HG03521 (cell line): ENCODE measurements around the gene PCDH9.

Source experiments
- ATAC-seq: cut with Tn5 transposase; IDR thresholded peaks from one replicate; pipeline ENCODE4 v1.9.1; 2021; ENCODE audit warnings: mild to moderate bottlenecking, moderate library complexity; ENCODE audit not compliant: unreplicated experiment

The PCDH9 gene, protein sequence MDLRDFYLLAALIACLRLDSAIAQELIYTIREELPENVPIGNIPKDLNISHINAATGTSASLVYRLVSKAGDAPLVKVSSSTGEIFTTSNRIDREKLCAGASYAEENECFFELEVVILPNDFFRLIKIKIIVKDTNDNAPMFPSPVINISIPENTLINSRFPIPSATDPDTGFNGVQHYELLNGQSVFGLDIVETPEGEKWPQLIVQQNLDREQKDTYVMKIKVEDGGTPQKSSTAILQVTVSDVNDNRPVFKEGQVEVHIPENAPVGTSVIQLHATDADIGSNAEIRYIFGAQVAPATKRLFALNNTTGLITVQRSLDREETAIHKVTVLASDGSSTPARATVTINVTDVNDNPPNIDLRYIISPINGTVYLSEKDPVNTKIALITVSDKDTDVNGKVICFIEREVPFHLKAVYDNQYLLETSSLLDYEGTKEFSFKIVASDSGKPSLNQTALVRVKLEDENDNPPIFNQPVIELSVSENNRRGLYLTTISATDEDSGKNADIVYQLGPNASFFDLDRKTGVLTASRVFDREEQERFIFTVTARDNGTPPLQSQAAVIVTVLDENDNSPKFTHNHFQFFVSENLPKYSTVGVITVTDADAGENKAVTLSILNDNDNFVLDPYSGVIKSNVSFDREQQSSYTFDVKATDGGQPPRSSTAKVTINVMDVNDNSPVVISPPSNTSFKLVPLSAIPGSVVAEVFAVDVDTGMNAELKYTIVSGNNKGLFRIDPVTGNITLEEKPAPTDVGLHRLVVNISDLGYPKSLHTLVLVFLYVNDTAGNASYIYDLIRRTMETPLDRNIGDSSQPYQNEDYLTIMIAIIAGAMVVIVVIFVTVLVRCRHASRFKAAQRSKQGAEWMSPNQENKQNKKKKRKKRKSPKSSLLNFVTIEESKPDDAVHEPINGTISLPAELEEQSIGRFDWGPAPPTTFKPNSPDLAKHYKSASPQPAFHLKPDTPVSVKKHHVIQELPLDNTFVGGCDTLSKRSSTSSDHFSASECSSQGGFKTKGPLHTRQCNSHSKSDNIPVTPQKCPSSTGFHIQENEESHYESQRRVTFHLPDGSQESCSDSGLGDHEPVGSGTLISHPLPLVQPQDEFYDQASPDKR (N-terminal part only)

DNA sequence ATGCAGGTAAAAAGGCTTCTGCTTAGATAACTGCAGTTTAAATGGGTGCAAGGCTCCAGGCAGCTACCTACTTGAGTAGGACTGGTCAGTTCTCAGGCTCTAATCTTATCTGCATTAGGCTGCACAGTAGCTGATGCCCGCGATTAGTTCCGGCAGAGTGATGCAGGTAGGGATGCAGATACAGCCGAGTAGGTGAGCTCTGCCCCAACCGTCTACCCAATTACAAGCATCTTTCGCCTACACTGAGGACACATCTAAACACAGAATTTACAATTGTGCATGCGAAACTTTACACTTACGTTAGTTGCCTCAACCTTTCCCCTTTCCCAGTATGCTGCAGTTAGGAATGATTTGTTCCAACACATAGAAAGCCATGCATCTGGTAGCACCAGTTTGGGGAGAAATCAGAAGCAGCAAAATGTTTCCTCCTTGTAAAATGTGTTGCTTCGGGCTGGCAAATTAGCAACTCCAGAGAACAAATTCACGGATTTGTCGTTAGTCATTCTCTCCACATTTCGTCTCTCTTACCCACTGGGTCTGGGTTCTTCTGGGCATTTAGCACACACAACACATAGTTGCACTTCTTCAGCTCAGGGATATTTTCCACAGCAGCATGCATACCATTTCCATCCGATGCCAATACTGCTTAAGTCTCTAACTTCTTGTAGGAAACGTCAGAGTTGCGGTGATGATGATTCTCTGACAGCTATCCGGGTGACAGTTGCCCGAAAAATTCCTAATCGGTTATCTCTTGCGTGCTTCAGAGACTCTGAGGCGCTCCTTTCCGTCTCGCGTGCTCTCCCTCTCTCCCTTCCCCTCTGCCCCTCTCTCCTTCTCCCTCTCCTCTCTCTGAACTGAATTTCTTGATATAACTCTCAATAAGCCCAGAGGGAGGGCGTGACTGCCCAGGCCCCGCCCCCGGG, at the start of gene PCDH9:
TSS of gene PCDH9 (minus strand) at position 856 of the 923 bp plus-strand sequence. CDS start 1,896 bp downstream, outside the sequence.
- ATAC-seq = no peak

DNA sequence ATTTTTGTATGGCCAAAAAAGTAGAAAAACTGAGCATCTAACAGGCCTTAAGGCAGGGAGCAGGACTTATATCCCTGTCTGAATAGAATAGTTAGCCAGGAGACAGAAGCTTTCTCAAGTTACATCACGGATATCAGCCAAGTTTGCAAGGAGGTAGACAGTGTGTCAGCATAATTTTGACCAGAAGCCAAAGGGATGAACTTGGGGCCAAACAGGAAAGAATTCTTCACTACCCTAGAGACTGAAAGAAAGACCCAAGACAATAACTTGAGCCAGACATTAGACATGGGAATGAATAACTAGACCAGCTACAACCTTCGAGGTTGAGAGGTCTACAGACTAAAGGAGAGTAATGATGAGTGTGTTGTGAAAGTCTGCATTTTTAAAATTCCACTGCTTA, 48.1 kb upstream of the PCDH9 start:
- no peak for ATAC-seq

GRCh38 chr13:67277581-67277980, 47.4 kb upstream of the PCDH9 start:
- ATAC-seq = no peak

GRCh38 chr13:67275351-67275960, 45.3 kb upstream of the PCDH9 start:
- no peak for ATAC-seq

- no peak for ATAC-seq
Measured at GRCh38 chr13:67273001-67273400, 42.9 kb upstream of the PCDH9 start.

- ATAC-seq = no peak
Measured at GRCh38 chr13:67267136-67267535, 37.0 kb upstream of the PCDH9 start.

DNA sequence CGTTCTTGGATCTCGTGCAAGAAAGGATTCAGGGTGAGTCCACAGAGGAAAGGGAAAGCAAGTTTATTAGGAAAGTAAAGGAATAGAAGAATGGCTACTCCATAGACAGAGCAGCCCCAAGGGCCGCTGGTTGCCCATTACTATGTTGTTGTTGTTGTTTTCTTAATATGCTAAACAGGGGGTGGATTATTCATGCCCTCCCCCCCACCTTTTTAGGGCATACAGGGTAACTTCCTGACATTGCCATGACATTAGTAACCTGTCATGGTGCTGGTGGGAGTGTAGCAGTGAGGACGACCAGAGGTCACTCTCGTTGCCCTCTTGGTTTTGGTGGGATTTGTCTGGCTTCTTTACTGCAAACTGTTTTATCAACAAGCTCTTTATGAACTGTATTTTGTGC, 29.1 kb upstream of the PCDH9 start:
- ATAC-seq = no peak

- no peak for ATAC-seq
Measured at GRCh38 chr13:67258482-67258881, 28.3 kb upstream of the PCDH9 start.

DNA sequence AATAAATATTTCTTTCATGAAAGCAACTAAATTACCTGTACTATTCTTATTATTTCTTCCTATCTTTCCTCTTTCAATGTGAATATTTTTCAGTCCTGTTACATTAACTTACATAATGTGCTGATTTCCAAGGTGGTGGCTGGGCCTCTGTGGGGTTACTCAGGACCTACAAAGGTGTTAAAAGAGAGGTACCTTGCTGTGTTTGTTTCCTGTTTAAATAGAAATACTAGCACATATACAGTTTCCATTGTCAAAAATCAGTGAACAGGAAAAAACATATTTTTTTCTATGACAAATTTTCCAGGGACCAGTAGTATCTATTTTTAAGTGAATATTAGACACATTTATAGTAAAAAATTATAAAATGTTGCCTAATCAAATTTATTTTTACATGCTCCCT, 8.7 kb upstream of the PCDH9 start:
- no peak for ATAC-seq

- ATAC-seq = no peak
Measured at GRCh38 chr13:67238277-67238859, 8.2 kb upstream of the PCDH9 start.

- no peak for ATAC-seq
Measured at GRCh38 chr13:67235265-67235664, 5.1 kb upstream of the PCDH9 start.

- ATAC-seq = no peak
Measured at GRCh38 chr13:67232384-67232783, 2.2 kb upstream of the PCDH9 start.

GRCh38 chr13:67231289-67232000, 1.3 kb upstream of the PCDH9 start:
- ATAC-seq = no peak

- peak; percentile 98 for ATAC-seq
Measured at GRCh38 chr13:67230404-67231288, 510 bp upstream of the PCDH9 start.

GRCh38 chr13:67228916-67229315, 1.2 kb downstream of the PCDH9 start:
- ATAC-seq = no peak

GRCh38 chr13:67228031-67228430, 2.1 kb downstream of the PCDH9 start:
- ATAC-seq = no peak

DNA sequence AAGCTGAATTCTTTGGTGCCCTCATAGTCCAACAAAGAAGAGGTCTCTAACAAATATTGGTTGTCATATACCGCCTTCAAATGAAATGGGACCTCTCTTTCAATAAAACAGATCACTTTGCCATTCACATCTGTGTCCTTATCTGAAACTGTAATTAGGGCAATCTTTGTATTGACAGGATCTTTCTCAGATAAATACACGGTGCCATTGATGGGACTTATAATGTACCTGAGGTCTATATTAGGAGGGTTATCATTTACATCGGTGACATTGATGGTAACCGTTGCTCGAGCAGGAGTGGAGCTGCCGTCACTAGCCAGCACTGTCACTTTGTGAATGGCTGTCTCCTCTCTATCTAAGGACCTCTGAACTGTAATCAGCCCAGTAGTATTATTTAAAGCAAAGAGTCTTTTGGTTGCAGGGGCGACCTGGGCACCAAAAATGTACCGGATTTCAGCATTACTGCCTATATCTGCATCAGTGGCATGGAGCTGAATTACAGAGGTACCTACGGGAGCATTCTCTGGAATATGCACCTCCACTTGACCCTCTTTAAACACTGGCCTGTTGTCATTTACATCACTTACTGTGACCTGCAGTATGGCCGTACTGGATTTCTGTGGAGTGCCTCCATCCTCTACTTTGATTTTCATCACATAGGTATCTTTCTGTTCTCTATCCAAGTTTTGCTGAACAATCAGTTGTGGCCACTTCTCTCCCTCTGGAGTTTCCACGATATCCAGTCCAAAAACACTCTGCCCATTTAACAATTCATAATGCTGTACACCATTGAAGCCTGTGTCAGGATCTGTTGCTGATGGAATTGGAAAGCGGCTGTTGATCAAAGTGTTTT, 2.8 kb downstream of the PCDH9 start:
- ATAC-seq = no peak
